GM19328 (cell line): ENCODE measurements around the gene VDR.
A peak's percentile ranks its signal among the peaks of the same experiment; 100 is the strongest.
"Not testable (repeated sequence)": the region's sequence is repeated elsewhere in the genome, so short reads cannot be mapped to it uniquely, and the experiment has no call there.

ENCODE experiments used
- ATAC-seq: cut with Tn5 transposase; IDR thresholded peaks from one replicate; pipeline ENCODE4 v1.9.1; 2021; ENCODE audit warnings: mild to moderate bottlenecking, moderate library complexity; ENCODE audit not compliant: unreplicated experiment

VDR gene

DNA sequence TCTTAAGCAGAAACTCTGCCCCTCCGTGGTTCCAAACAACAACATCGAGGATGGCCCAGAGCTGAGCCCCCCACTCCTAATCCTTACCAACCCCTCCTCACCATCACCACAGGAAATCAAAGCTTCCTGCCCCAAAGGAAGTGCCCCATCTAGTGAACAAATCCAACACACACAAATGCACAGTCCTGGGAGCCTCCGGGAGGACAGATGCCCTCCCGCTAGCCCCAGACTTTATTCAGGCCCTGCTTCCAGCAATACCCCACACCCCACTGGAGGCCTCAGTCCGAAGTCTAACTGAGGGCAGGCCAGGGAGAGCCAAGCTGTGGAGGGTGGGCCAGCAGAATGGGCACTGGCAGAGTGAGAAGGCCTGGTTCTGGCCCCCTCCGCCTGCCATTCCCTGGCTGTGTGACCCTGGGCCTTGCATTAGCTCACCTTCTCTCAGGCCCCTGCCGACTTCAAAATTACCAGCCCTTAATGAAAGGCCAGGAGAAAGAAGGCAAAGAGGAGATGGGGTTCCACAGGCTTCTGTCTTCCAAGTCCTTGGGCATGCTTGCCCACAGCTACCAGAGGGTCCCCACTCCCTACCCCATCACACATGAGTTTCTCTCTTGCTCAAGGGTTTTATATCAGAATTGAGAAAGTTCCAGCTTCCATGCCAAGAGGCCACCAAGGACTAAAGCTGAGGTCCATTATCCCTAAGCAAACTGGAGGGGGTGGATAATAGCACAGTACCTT lies 87.4 kb downstream of the VDR start:
- ATAC-seq = no peak

DNA sequence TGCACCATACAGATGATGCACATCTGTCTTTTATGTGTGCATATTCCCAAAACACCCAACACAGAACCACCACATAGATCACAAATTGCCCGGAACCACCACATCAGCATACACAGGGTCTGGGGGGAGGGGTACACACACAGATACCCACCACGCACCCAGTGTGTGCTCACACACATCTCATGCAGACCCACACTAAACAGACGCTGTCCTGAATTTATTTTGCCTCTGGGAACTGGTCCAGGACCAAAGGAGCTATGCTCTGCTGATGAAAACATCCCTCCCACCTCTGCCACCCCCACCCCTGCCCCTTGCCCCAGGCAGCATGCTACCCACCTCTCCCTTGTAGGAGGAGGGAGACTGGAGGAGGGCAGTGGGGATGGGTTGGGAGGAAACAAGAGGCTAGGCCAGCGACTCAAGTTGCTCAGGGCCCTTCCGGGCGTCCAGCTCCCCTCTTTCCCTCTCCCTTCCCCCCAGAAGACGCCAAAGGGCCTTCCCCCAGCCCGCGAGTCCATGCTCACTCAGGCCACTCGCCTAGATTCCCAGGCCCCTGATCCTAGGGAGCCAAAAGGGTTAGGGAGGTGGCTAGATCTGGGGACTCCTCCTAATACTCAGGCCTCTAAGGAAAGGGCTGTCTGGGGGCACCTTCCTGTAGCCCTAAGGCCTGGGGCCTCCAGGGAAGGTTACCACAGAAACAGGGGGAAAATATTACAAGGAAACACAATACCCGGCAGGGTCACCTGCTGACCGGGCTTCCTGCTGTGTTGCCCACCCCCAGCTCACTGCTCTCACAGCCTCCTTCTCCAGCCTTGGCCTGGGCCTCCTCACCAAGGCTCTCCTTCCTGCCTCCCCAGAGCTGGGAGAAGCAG lies 88.2 kb downstream of the VDR start:
- ATAC-seq = no peak

DNA sequence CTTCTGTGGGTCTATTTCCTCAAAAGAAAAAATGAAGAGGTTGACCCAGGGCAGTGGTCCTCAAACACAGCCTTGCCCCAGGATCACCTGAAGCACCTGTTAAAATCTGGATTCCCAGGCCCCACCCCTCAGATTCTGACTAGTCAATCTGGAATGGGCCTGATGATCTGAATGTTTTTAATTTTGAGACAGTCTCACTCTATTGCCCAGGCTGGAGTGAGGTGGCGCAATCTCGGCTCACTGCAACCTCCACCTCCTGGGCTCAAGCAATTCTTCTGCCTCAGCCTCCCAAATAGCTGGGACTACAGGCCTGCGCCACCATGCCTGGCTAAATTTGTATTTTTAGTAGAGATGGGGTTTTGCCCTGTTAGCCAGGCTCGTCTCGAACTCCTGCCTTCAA lies 89.3 kb downstream of the VDR start:
- ATAC-seq = not testable (repeated sequence)

DNA sequence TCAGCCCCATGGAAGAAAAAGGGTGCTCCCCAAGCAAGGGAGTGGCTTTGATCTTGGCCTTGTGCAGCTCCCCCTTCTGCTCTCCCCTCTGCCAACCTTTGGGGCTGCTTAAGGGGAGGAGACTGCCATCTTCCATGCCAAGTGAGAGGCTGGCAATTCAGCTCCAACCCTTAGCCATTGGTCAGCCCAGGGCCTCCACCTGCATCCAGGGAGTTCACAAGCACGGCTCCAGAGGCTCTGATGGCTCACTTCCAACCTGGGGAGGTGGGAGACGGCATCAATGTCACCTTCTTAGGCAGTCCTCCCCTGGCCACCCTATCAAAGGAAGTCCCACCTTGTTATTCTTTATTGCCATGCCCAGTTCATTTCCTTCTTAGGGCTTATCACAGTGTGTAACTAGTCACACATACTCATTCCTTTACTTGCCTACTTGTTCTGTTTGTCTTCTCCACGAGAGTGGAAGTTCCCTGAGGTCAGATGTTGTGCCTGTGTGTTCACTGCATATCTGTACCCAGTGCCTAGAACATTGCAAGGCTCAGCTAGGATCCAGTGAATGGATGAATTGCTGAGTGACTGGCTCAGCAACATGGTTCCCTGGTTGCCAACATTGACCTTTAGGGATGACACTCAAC lies 90.1 kb downstream of the VDR start:
- no peak for ATAC-seq

DNA sequence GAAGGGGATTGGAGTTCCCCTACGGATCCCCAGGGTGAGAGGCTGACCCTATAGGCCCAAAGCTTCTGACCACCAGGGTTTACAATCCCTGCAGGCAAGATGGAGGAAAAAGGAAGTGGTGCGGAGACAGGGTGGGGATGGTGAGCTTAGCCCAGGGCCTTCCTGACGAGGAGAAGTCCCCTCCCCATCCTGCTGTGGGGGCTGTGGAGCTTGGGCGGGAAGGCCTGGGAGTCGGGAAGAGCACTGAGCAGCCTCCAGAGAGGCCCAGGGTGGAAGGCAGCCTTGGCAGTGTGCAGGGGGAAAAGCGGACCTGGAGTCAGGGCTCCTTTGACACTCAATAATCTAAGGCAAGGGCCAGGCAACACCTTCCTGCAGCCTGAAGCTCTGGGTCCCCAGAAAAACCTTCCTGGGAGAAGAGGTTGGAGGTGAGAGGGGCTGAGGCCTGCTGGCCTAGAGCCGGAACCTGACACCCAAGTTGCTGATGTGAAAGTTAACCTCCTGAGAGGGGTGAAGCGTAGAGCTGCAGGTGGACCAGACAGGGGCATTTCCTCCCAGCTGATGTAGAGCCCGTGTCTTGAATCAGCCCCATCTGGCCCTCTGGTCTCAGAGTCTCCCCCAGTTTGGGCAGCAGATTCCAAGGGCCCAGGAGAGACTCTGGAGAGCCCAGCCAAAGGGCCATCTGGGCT lies 91.1 kb downstream of the VDR start:
- peak; percentile 37 for ATAC-seq

DNA sequence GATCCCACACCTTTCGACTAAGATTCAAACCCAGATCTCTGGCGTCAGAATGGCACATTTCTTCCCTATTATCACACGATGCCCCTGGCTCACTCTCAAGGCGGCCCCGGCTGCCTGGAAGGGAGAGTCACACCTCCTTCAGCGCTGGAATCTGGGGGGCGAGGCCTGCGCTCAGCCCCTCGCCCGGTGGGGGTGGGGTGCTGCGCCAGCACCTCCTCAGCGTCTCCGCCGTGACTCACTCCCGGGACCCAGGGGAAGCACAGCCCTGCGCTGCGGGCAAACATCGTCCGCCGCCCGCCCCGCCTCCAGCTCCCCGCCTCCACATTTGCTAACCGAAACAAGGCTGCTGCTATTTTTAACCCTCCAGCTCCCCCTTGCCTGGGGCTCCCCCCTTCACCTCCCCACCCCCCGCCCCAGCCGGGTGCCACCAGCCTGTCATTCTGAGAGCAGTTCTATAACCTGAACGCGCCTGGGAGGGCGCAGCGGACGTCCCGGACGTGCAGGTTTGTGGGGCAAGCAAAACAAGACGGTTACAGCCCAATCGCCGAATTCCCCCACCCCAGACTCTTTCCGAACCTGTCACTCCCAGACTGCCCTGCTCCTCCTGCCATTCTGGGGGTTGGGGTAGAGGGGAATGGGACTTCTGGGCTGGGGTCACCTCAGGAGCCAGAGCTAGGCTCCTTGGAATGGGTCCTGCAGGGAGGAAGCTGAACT lies 91.8 kb downstream of the VDR start:
- ATAC-seq = peak; percentile 65

DNA sequence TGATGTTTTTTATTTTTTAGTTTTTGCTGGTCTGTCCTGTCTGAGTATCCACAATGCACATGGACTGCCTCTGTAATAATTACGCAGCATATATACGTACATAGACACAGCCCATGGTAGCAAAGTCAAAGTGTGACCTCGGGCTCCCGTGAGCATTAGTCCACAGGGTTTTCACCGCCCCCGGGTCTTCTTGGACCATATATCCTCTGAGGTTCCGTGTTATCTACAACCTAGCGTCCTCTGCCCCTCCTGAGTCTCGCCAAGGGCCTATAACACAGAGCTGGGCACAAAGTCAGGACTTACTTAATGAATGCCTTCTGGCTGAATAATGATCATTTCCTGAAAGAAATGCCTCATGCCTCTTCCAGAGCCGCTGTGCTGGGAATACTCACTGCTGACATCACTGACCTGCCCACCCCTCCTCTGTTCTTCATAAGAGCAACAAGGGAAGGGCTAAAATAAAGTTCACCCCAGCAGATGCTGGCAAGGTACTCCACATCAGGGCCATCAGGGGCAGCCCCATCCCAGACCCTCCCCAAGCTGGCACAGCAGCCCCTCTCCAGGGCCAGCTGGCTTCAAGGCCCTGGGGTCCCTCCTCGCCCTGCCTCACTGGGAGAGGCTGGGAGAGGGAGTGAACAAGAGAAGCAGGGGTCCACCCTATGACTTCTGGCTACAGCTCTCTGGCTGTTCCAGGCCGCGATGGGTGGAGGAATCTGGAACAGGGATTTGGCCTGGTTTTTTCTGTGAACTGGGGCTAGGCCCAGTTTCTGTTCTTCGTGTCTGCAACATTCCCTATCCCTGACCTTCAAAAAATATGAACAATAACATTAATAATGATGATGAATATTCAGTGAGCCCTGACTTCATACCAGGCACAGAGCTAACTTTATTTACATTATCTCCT lies 93.0 kb downstream of the VDR start:
- no peak for ATAC-seq

DNA sequence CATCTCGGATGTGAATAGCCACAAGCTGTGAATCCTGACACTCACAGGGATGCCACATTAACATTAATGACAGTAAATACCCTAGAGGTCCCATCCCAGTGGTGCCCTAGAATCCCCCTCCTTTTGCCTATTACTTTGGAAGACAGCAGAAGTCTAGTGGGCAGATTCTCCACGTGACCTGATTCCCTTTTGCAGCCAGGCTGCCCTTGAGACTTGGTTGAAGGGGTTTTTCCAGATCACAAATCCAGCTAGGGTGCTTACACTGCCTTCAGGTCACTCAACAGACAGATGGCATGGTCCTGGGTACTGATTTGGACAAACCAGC lies 93.8 kb downstream of the VDR start:
- no peak for ATAC-seq

DNA sequence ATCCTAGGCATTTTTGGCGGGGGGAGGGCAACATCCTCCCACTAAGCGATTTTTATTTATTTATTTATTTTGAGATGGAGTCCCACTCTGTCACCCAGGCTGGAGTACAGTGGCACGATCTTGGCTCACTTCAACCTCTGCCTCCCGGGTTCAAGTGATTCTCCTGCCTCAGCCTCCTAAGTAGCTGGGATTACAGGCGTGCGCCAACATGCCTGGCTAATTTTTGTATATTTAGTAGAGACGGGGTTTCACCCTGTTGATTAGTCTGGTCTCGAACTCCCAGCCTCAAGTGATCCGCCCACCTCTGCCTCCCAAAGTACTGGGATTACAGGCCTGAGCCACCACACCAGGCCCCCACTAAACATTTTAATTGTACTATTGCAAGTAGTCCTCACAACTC lies 95.3 kb downstream of the VDR start:
- ATAC-seq = not testable (repeated sequence)

DNA sequence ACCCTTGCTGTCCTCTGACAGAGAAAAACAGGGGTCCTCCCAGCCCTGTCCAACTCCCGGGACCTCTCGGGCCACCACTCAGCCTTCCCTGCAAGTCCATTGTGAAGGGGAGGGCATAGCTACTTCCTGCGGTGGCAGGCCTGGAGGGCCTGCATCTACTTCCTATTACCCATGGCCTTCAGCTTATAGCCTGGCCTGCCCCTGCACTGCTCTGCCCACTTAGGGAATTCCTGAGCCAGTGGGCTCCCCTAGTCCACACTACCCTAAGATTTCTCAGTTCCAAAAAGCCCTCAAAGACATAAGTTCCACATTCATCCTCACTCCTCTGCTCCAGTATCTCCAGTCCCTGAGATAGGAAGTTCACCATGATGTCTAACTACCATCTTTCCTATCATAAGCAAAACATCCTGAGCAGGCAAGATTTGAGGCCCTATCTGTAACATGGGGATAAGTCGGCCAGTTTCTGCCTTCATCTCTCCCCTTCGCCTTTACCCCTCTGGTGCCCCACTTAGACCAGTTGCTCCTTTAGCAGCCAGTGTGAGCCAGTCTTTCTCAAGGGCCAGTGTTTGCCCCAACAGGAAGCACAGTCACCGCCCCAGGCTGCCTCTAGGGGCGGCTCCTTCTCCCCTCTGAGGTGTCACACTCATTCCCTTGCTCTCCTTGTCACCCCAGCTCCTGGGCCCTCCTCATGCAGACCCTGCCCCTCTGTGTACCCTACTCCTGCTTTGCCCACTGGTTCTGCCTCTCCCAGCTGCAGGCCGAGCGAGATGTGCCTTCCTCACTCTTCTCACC lies 96.0 kb downstream of the VDR start:
- ATAC-seq = no peak

DNA sequence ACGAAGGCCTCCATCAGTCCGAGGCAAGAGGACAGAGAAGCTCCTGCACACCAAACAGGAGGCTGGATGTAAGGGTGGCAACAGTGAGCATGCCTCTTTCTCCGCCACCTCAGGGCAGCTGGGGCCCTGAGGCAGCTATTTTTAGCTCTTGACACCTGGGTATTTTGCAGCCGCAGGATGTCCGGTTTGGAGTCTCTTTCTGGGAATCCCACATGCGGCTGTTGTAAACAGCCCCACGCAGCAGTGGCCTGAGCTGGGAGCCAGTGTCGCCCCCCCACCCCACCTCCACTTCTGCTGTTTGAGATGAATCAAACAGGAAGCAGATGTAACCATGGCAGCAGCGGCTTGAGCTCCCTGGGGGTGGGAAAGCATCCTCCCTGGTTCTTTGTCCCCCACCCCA lies 96.7 kb downstream of the VDR start:
- ATAC-seq = no peak

DNA sequence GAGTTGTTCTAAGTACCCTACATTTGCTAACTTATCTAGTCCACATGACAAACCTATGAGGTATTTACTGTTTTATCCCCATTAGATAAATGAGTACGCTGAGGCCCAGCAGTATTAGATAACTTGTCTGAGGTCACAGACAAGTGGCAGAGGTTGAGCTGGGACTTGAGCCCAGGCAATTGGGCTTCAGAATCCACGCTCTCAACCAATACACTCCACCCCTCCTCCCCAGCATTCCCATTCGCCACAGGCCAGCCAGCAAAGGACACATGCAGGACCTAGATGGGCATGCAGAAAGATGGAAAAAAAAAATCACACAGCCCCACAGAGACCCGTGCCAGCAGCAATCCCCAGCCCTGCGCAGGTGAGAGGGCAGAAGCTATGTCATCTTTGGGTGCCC lies 97.5 kb downstream of the VDR start:
- no peak for ATAC-seq

DNA sequence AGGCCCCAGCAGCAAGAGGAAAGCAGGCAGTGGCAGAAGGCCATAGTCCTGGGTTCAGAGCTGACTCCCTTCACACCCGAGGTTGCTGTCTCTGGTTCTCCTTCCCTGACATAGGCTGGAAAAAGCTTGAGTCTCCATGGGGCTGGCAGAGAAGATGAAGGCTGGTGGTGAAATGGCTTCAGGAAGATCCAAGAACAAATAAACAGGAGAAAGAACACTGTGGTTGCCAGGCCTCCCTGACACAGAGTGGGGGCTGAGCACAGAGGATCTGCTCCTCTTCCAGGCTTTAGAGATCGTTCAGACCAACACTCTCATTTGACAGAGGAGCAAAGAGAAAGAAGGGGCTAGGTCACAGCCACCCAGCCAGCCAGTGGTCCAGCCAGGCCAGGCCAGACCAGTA lies 99.4 kb downstream of the VDR start:
- no peak for ATAC-seq

DNA sequence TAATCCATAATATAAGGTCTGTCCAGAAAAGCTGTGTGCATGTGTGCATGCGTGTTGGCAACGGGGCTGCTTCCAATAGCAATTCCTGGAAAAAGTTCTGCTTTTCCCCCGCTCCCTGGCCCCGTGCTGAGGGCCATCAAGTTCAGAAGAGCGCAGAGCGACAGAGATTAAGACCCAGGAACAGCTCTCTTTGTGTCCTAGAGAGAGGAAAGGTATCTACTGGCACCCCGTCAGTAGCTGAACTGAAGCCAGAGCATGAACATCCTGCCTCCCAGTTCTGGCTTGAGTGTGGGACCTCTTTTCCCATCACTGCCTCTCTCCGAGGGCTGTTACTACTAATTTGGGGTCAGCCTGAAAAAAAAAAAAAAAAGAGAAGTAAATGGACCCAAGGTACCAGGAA lies 100.6 kb downstream of the VDR start:
- no peak for ATAC-seq

DNA sequence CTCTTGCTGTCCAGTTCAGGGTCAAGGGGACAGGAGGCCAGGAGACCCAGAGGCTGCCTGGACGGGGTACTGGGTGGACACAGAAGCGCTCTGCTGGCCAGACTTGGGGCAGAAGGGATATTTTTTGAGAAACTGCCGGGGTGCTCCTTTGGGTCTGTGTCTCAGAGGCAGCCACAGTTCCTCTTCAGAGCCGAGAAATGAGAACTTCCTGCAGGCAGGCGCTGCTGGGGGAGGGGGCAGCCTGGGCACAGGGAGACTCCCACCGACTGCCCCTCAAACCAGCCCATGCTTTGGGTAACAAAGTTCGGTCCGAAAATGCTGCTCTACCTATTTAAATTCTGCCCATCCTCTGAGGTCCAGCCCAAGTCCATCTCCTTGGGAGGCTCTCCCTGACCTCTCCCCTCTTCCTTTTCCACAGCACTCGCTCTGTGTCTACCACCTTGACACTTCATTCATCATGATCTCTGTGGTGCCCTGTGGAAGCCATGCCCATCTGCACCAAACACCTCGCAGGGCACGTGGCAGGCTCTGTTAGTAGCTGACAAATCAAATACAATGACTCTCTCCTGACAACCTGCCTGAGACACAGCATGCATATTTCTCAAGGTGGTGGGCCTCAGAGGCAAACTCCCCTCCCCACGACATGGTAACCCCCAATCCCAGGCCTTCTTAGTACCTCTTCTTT lies 101.5 kb downstream of the VDR start:
- ATAC-seq = no peak

DNA sequence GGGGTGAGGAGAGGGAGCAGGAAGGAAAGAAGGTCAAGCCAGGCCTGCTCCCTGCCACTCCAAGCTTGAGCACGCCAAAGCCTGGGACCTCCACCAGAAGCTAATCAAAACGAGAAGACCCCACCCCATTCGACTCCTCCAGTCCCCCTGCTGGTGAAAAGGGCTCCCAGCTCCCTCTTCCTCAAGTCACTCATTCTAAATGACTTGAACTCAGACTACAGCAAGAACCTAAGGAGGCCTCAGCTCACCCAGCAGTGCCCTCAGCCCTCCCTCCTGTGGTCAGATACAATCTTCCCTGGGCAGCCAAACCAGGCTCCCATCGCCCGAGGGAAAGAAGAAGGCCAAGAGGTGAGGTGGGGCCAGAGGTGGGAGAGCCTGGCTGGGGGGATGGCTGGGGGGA lies 102.5 kb downstream of the VDR start:
- ATAC-seq = no peak

DNA sequence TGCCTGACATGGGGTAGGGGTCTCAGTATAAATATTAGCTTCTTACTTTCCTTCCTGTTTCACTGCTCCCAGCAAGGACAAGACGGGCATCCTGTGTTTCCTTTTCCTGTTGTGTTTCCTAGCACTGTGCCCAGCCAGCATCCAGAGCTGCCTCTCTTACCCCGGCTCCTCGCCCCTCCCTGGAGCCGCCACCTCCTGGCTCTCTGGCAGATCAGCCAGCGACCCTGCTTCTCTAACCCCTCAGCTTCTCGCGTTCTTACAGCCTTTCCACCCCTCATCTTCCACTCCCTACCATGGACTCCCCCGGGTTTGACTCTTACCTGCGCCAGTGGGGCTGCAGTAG lies 102.9 kb downstream of the VDR start:
- no peak for ATAC-seq

DNA sequence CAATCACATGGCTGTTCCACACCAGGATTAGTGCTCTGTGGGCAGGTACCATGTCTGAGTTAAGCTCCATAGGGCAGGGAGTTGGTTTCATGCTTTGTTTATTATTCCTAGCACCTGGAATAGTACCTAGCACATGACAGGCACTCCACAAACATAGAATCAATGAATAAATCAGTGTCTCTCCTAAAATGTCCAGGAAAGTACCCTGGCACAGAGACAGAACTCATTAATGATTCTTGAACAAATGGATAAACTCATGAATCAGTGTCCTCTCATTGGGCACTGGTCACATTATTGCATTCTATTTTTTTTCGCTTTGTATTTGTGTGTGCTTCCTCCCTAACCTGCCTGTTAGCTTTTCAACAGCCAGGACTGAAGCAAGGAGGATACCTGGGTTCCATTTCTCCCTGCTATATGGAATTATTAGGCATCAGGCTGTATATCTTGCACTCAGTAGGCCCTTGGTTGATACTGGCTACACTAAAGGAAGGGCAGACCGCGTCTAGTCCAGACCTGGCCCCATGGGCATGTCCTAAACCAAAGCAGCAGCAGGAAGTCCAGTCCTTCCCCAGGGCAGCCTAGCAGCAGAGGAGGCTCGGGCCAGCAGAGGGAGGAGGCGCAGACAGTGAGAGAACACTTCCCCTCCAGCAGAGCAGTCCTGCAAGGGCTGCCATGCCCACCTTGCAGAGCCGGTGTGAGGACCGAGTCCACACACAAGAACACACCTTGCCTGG lies 103.5 kb downstream of the VDR start:
- ATAC-seq = no peak
